GM23248 (cell line): ENCODE results near the gene UNC13B.

ENCODE experiments used
- EZH2 ChIP-seq: fragments of 200-600 bp; sonication (generic); IDR thresholded peaks from 2 replicates; pipeline ENCODE4 v1.6.1; 2018; ENCODE audit warnings: antibody characterized with exemption, mild to moderate bottlenecking; ENCODE audit not compliant: insufficient read depth, poor library complexity, severe bottlenecking
- EZH2phosphoT487 ChIP-seq: fragments of 200-600 bp; sonication (generic); IDR thresholded peaks from 2 replicates; pipeline ENCODE4 v1.6.1; 2018; ENCODE audit warnings: antibody characterized with exemption, moderate library complexity, mild to moderate bottlenecking, low read depth; ENCODE audit not compliant: insufficient read depth

- no peak for TF ChIP-seq EZH2
- TF ChIP-seq EZH2phosphoT487, result no peak
Measured at GRCh38 chr9:35226651-35227050, 64.8 kb downstream of the UNC13B start.
